IMR-90 (cell line): ENCODE data around the gene TNS1. TPM values are rescaled to one million over a fixed set of nuclear protein-coding genes. Genes with fewer than 3 reads are reported as not detected.

ENCODE experiments used
- ATAC-seq: fragments of 200-7000 bp; cut with Tn5 transposase; 2 replicates; pipeline ENCODE4 v1.9.1; 2020; ENCODE audit warnings: low read depth, mild to moderate bottlenecking, moderate library complexity
- BruUV-seq: library from RNA; stranded (reverse); fragments of 400-500 nt; replicated peaks from 2 replicates; lab custom pipeline; 2021; lab: Mats Ljungman, UMichigan
- CTCF ChIA-PET: fragments of 300-600 bp; formaldehyde crosslinking; extraction: SDS; loops from one replicate; lab custom pipeline; 2021; ENCODE audit warnings: antibody characterized with exemption; lab: Yijun Ruan, JAX
- POLR2A ChIA-PET: fragments of 300-600 bp; sonication (Branson Sonifier 250); formaldehyde crosslinking; loops from one replicate; lab custom pipeline; 2022; ENCODE audit warnings: antibody characterized with exemption; ENCODE audit not compliant: unreplicated experiment; lab: Charles Lee
- DNase-seq: peaks from one replicate; pipeline ENCODE4 v3.0.0; 2013
- H2AFZ ChIP-seq: replicated peaks from 2 replicates; pipeline ENCODE3; 2013; ENCODE audit warnings: low read length, mild to moderate bottlenecking; ENCODE audit not compliant: poor library complexity
- H2AK5ac ChIP-seq: 2 replicates; pipeline ENCODE4 v1.6.1; 2013; ENCODE audit warnings: low read depth, low read length, inconsistent platforms
- H2AK9ac ChIP-seq: replicated peaks from 2 replicates; pipeline ENCODE3; 2013; ENCODE audit warnings: mild to moderate bottlenecking, low read depth, low read length, moderate library complexity; ENCODE audit not compliant: poor library complexity
- H2BK120ac ChIP-seq: 2 replicates; pipeline ENCODE4 v1.6.1; 2013; ENCODE audit warnings: low read depth, low read length, inconsistent platforms
- H2BK15ac ChIP-seq: 3 replicates; pipeline ENCODE4 v1.6.1; 2013; ENCODE audit warnings: low read depth, low read length, inconsistent platforms
- H2BK20ac ChIP-seq: 2 replicates; pipeline ENCODE4 v1.6.1; 2013; ENCODE audit warnings: low read depth, mild to moderate bottlenecking, inconsistent platforms, low read length, moderate library complexity
- H2BK5ac ChIP-seq: 2 replicates; pipeline ENCODE4 v1.6.1; 2013; ENCODE audit warnings: mild to moderate bottlenecking, low read depth, low read length, inconsistent platforms; ENCODE audit not compliant: poor library complexity, severe bottlenecking
- H3K14ac ChIP-seq: replicated peaks from 2 replicates; pipeline ENCODE4 v1.6.1; 2013; ENCODE audit warnings: low read depth, low read length, inconsistent platforms
- H3K18ac ChIP-seq: 2 replicates; pipeline ENCODE4 v1.6.1; 2013; ENCODE audit warnings: low read depth, low read length, control low read depth
- H3K23ac ChIP-seq: 2 replicates; pipeline ENCODE4 v1.6.1; 2013; ENCODE audit warnings: low read depth, low read length, inconsistent platforms
- H3K27ac ChIP-seq: 2 replicates; pipeline ENCODE4 v1.5.1; 2013; ENCODE audit warnings: mild to moderate bottlenecking, control low read depth, low read length; ENCODE audit not compliant: insufficient read depth
- H3K27me3 ChIP-seq: 2 replicates; pipeline ENCODE4 v1.6.1; 2013; ENCODE audit warnings: low read length; ENCODE audit not compliant: control insufficient read depth, insufficient read depth
- H3K36me3 ChIP-seq: 2 replicates; pipeline ENCODE4 v1.6.1; 2013; ENCODE audit warnings: low read length, mixed read lengths; ENCODE audit not compliant: control insufficient read depth, insufficient read depth
- H3K4ac ChIP-seq: 2 replicates; pipeline ENCODE4 v1.6.1; 2013; ENCODE audit warnings: low read depth, low read length, inconsistent platforms
- H3K4me1 ChIP-seq: 2 replicates; pipeline ENCODE4 v1.6.1; 2013; ENCODE audit warnings: low read length, mixed read lengths; ENCODE audit not compliant: control insufficient read depth, insufficient read depth
- H3K4me2 ChIP-seq: 2 replicates; pipeline ENCODE4 v1.6.1; 2013; ENCODE audit warnings: low read depth, mild to moderate bottlenecking, control low read depth, low read length, moderate library complexity
- H3K4me3 ChIP-seq: 2 replicates; pipeline ENCODE4 v1.5.1; 2013; ENCODE audit warnings: low read depth, mild to moderate bottlenecking, control low read depth, low read length, moderate library complexity; ENCODE audit not compliant: insufficient read depth
- H3K56ac ChIP-seq: 2 replicates; pipeline ENCODE4 v1.6.1; 2013; ENCODE audit warnings: low read length, inconsistent platforms; ENCODE audit not compliant: insufficient read depth; ENCODE audit errors: extremely low read depth
- H3K79me1 ChIP-seq, 2 experiments: 2 replicates each; pipeline ENCODE4 v1.6.1; 2013; ENCODE audit warnings: low read length in 2 of 2, inconsistent platforms in 1 of 2, low read depth in 1 of 2
- H3K9ac ChIP-seq: 2 replicates; pipeline ENCODE4 v1.6.1; 2013; ENCODE audit warnings: low read depth, low read length, control low read depth
- H3K9me1 ChIP-seq: 2 replicates; pipeline ENCODE4 v1.6.1; 2013; ENCODE audit warnings: low read length, inconsistent platforms; ENCODE audit not compliant: insufficient read depth
- H3K9me3 ChIP-seq: 2 replicates; pipeline ENCODE4 v1.6.1; 2013; ENCODE audit warnings: low read length; ENCODE audit not compliant: control insufficient read depth, insufficient read depth
- H4K20me1 ChIP-seq: 2 replicates; pipeline ENCODE4 v1.6.1; 2013; ENCODE audit warnings: low read length, inconsistent platforms; ENCODE audit not compliant: insufficient read depth
- H4K5ac ChIP-seq: 2 replicates; pipeline ENCODE4 v1.6.1; 2013; ENCODE audit warnings: mild to moderate bottlenecking, low read depth, low read length, control low read depth
- H4K8ac ChIP-seq, 2 experiments: 2 replicates each; pipeline ENCODE4 v1.6.1; 2013; ENCODE audit warnings: low read depth in 2 of 2, low read length in 2 of 2, control low read depth in 1 of 2, inconsistent platforms in 1 of 2
- H4K91ac ChIP-seq: 2 replicates; pipeline ENCODE4 v1.6.1; 2013; ENCODE audit warnings: low read depth, low read length, inconsistent platforms; ENCODE audit not compliant: insufficient read depth
- BHLHE40 ChIP-seq: fragments of 150-350 bp; IDR thresholded peaks from 2 replicates; pipeline ENCODE4 v1.6.1; 2016; ENCODE audit warnings: mild to moderate bottlenecking, low read depth, low read length
- CTCF ChIP-seq: conservative IDR thresholded peaks from 2 replicates; pipeline ENCODE4 v1.5.1; 2012; ENCODE audit warnings: mild to moderate bottlenecking, low read depth, low read length, improper control_type of control experiment
- MAFK ChIP-seq: IDR thresholded peaks from 2 replicates; pipeline ENCODE4 v1.6.1; 2012; ENCODE audit warnings: low read depth, low read length, improper control_type of control experiment
- NFE2L2 ChIP-seq: fragments of 150-350 bp; IDR thresholded peaks from 2 replicates; pipeline ENCODE4 v1.6.1; 2016; ENCODE audit warnings: low read depth, mild to moderate bottlenecking, low read length
- POLR2A ChIP-seq: IDR thresholded peaks from 2 replicates; pipeline ENCODE4 v1.6.1; 2012; ENCODE audit warnings: mild to moderate bottlenecking, low read depth, low read length
- RAD21 ChIP-seq: IDR thresholded peaks from 2 replicates; pipeline ENCODE4 v1.6.1; 2012; ENCODE audit warnings: low read length, improper control_type of control experiment
- RCOR1 ChIP-seq: IDR thresholded peaks from 2 replicates; pipeline ENCODE4 v1.6.1; 2012; ENCODE audit warnings: mild to moderate bottlenecking, low read length, improper control_type of control experiment; ENCODE audit not compliant: insufficient replicate concordance
- RFX5 ChIP-seq: IDR thresholded peaks from 2 replicates; pipeline ENCODE4 v1.8.0; 2012; ENCODE audit warnings: low read depth, mild to moderate bottlenecking, low read length, moderate library complexity
- USF2 ChIP-seq: fragments of 150-350 bp; IDR thresholded peaks from 2 replicates; pipeline ENCODE4 v1.6.1; 2017; ENCODE audit warnings: mild to moderate bottlenecking, antibody characterized with exemption, low read length, low read depth
- WGBS, 2 experiments: methylation state at CpG; one replicate each; pipeline versions ENCODE4 v1.1.5 to v1.1.7; 2013; ENCODE audit warnings: missing lambda C conversion rate in 2 of 2; ENCODE audit not compliant: insufficient read length in 1 of 2; ENCODE audit errors: extremely low coverage in 2 of 2; 5-methylcytosine and 5-hydroxymethylcytosine counted together
- dilution Hi-C: fragments of 300-500 bp; cut with HindIII; formaldehyde crosslinking; loops from one replicate; pipeline ENCODE4 v1.14.3; 2018; ENCODE audit warnings: low sequenced_read_pairs; ENCODE audit not compliant: unreplicated experiment
- in situ Hi-C: fragments of 300-500 bp; cut with MboI; formaldehyde crosslinking; loops from 3 replicates; pipeline ENCODE4 v1.14.3; 2019; ENCODE audit warnings: low sequenced_read_pairs, inconsistent platforms, mixed read lengths
- intact Hi-C: fragments of 100-400 bp; cut with micrococcal nuclease; formaldehyde crosslinking; loops from 2 replicates; pipeline ENCODE4 v1.10.0; 2022
- polyA plus RNA-seq, 3 experiments: library from polyadenylated mRNA; depleted of rRNA; stranded (reverse); fragments of >200 nt; gene quantifications; 2 replicates each; pipeline ENCODE4 v1.2.3, GENCODE V29; 2012; ENCODE audit warnings: low replicate concordance in 1 of 3
- total RNA-seq: library from RNA; depleted of rRNA; stranded (reverse); fragments of >200 nt; gene quantifications from 2 replicates; pipeline ENCODE4 v1.2.3, GENCODE V29; 2012

The TNS1 gene
- total and polyA plus RNA-seq, 2 of the 4 experiments (the other 2 are of a cell fraction): 41.1 to 45.2 TPM

- TF ChIP-seq RAD21: no peak
These were observed 147.9 kb downstream of the TNS1 start (continued) for GRCh38 chr2:217854684-217855420.

- Histone ChIP-seq H3K4me3 (no peak overlapping the region), H2AK5ac (no peak overlapping the region), H3K27me3 (no peaks in the 10 kb centered on the region), H3K9ac (no peak overlapping the region), H2BK120ac (no peak overlapping the region), H4K20me1 (peaks cover 99% of the 10 kb centered on the region), H3K56ac (no peak overlapping the region), H3K27ac (no peak overlapping the region), H3K4me1 (peaks cover 39% of the 10 kb centered on the region), H3K18ac (no peak overlapping the region), H2BK5ac (no peak overlapping the region), H3K23ac (no peak overlapping the region), H3K9me3 (no peaks in the 10 kb centered on the region), H4K5ac (no peak overlapping the region), H3K79me1 (peaks cover 20 to 76% of the 10 kb centered on the region in 2 experiments), H3K4me2 (no peak overlapping the region), H3K9me1 (peaks cover 22% of the 10 kb centered on the region), H3K4ac (no peak overlapping the region), H2BK15ac (no peak overlapping the region), H2AFZ (no peak overlapping the region), H3K36me3 (peaks cover 32% of the 10 kb centered on the region), H4K91ac (no peak overlapping the region), H3K14ac (no peak overlapping the region), H2AK9ac (no peak overlapping the region), H2BK20ac (no peak overlapping the region), H4K8ac (no peak overlapping the region)
- ATAC-seq: no peak
- in situ Hi-C loops: no loop called here
- CTCF ChIA-PET: interaction anchor here (1.3 kb wide), 1 partner anchor 15 kb away, joined by 3 read pairs; no protein-coding TSS in a partner anchor
- no CpG with 5 or more reads among the region's 3 CpGs for WGBS, 2 experiments
- no peak for DNase-seq
- intact Hi-C loops: no loop called here
- dilution Hi-C loops: no loop called here
- no peak for TF ChIP-seq NFE2L2
- TF ChIP-seq BHLHE40: no peak
- no peak for TF ChIP-seq POLR2A
- no peak for TF ChIP-seq RAD21
- no peak for TF ChIP-seq RCOR1
- no peak for TF ChIP-seq RFX5
- no peak for TF ChIP-seq CTCF
- no peak for TF ChIP-seq MAFK
- no peak for TF ChIP-seq USF2
- no TSS peak for BruUV-seq
- POLR2A ChIA-PET: no interaction called here
These were observed 148.8 kb downstream of the TNS1 start for GRCh38 chr2:217853961-217854360.
